ENCODE measurements around the gene CD320.

CD320 gene

DNA sequence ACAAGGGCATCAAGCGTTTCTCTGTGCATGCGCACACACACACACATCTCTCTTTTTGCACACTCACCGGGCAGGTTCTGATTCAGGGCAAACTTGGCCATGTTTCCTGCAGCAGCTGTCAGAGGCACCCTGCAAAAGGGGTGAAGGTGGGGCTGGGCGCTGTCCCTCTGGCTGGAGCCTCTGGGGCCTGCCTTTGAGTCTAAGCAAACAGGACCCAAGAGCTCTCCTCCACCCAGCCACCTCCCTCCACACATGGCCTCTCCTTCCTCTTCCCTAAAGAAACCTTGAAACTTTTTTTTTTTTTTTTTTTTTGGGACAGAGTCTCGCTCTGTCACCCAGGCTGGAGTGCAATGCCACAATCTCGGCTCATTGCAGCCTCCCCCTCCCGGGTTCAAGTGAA lies 29.6 kb upstream of the CD320 start:
- no peak for TF ChIP-seq POLR2A (IDR thresholded peaks at IDR 0.05; ENCODE audit: low read depth, low read length)
- FAIRE-seq (no peak), DNase-seq (ENCODE audit: insufficient read length, low spot score) (no peak)

DNA sequence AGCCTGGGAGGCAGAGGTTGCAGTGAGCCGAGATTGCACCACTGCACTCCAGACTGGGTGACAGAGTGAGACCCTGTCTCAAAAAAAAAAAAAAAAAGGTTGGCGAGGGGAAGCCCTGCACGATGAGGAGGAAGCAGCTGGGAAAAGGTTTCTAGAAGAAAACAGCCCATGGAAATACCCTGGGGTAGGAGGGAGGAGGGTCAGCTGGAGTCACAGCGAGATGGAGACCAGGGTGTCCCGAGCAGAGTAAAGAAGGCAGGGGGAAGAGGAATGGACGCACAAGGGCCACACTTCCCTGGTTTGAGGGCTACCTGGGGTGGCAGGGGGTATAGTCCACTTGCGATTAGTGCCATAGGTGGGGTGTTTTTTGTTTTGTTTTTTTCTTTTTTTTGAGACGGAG lies 28.5 kb upstream of the CD320 start:
- FAIRE-seq = no peak
- TF ChIP-seq POLR2A (IDR thresholded peaks at IDR 0.05; ENCODE audit: low read depth, low read length) = no peak
- no peak for DNase-seq (ENCODE audit: insufficient read length, low spot score)

DNA sequence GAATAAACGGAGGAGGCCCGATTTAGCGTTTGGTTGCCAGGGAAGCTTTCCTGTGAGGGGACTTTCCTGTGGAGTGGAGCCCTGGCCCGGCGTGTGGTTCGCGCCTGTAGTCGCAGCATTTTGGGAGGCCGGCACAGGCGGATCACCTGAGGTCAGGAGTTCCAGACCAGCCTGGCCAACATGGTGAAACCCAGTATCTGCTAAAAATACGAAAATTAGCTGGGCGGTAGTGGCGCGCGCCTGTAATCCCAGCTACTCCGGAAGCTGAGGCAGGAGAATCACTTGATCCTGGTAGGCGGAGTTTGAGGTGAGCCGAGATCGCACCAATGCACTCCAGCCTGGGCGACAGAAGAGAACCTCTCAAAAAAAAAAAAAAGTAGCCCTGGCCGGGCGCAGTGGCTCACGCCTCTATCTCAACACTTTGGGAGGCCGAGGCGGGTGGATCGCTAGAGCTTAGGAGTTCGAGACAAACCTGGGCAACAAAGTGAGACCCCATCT lies 28.0 kb upstream of the CD320 start:
- no peak for TF ChIP-seq POLR2A (IDR thresholded peaks at IDR 0.05; ENCODE audit: low read depth, low read length)
- DNase-seq (ENCODE audit: insufficient read length, low spot score) = no peak
- no peak for FAIRE-seq

DNA sequence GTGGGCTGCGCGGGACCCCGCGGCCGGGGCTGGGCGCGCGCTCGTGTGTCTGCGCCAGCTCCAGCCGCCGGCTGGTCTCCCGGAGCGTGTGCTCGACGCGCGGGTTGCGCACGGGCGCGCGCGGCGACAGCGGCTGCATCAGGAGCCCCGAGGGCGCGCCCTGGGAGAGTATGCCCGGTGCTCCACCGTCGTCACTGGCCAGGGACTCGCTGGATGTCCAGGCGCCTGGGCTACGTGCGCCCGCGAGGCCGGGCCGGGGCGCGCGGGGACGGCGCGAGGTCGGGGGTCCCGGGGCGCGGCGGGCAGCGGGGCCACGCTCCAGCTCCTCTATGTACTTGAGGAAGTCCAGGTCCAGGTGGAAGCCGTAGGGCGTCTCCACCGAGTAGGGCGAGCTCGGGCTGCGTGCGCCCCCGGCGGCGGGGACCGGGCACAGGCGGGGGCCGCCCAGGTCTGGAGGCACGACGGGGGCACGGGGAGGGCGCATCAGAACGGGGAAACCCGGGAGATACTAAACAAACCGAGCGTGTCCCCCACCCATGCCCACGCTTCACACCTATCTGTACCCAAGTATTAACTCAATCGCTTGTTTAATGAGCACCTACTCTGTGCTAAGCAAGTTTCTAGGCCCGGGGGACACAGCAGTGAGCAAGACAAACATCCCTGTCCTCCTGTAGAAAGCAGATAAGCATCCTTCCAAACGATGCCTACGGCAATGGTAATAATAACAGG lies 27.3 kb upstream of the CD320 start:
- no peak for TF ChIP-seq POLR2A (IDR thresholded peaks at IDR 0.05; ENCODE audit: low read depth, low read length)
- no peak for FAIRE-seq
- DNase-seq (ENCODE audit: insufficient read length, low spot score) = no peak

DNA sequence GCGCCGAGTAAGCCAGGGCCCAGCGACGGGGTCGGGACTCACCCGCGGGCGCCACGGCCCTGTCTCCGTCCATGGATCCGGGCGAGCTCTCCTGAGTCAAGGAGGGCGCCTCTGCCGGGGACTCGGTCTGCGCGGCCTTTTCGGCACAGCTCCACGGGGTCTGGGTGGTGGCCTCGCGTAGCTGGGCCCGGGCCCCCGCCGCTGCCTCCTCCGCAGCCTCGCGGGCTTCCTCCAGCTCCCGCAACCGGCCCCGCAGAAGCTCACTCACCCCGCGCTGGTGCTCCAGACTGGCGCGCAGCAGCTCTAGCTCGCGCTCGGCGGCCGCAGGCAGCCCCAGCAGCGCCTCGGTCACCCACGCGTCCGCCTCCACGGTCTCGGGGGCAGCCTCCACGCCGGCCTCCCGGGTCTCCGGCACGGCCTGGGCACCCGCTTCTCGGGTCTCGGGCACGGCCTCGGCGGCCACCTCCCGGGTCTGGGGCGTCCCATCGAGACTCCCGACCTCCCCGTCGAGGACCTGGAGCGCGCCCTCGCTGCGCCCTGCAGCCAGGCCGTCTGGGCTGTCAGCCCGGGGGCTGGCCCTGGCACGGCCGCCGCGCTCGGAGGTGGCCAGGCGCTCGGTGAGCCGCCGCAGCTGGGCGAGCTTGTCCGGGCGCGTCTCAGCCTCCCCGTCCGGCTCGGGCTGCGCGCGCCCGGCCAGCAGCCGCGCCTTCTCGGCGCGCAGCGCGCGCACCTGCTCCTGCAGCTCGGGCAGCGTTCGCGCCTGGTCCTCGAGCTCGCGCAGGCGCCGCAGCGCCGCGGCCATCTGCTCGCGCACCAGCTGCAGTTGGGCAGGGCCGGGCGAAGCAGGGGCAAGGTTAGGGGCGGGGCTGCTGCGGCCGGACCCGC lies 26.5 kb upstream of the CD320 start:
- no peak for TF ChIP-seq POLR2A (IDR thresholded peaks at IDR 0.05; ENCODE audit: low read depth, low read length)
- no peak for FAIRE-seq
- DNase-seq (ENCODE audit: insufficient read length, low spot score) = no peak

DNA sequence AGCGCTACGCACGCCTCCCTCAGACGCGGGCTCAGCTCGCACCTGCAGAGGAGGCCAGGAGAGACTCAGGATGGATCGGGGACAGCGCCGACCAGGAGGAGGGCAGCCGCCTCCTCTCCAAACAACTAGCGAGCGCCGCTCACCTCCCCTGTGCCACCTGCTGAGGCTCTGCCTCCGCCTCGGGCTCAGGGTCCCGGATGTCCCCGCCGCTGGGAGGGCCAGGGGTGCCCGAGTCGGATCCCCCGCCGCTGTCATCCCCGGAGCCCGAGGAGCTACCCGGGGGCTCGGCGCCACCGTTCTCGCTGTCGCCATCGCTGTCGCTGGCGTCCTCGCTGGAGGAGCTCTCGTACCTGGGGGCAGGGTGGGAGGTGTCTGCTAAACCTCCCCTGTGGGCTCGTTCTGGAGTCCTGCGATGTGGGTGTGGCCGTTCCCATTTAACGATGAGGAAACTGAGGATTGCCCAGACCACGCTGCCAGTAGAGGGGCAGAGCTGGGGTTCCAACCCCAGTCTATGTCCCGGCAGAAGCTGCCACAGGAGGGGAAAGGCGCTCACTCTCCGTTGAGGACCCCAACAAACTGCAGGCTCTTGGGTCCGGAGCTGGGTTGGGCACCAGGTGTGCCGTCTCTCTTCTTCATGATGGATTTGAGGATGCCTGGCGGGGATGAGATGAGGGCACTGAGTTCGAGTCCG lies 25.8 kb upstream of the CD320 start:
- FAIRE-seq (no peak), DNase-seq (ENCODE audit: insufficient read length, low spot score) (no peak)
- TF ChIP-seq POLR2A (IDR thresholded peaks at IDR 0.05; ENCODE audit: low read depth, low read length) = no peak

DNA sequence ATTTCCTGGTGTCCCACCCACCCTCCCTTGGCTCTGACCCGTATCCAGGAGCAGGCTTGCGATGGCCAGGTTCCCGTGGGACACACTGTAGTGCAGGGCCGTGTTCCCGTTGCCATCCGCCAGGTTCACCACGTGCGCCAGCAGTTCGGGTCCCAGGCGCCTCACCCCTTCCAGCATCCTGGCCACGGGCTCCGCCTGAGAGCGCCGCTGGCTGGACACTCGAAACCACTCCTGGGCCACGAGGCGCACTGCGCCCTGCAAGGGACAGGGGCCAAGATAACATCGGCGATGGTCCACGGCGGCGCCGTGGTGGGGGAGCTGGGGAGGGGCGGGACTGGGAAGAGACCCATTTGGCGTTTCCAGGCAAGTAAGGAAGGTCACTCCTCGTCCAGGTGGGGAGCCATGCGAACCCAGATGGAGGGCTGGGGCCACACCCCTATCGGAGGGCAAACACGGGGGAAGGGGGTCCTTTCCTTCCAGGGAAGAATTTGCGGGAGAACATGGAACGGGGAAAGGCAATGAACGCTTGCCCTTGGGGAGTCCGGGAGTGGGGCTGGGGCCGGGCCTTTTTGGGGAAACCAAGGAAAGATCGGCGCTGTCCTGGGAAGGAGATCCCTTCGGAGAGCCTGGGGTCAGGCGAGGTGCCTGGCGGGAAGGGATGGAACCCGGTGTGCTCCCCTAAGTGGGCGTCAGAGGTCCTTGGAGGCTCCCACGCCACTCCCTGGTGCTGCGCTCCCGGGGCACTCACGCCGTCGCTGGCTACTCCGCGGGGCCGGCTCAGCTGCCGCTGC lies 25.0 kb upstream of the CD320 start:
- TF ChIP-seq POLR2A (IDR thresholded peaks at IDR 0.05; ENCODE audit: low read depth, low read length) = no peak
- FAIRE-seq = no peak
- DNase-seq (ENCODE audit: insufficient read length, low spot score) = no peak

DNA sequence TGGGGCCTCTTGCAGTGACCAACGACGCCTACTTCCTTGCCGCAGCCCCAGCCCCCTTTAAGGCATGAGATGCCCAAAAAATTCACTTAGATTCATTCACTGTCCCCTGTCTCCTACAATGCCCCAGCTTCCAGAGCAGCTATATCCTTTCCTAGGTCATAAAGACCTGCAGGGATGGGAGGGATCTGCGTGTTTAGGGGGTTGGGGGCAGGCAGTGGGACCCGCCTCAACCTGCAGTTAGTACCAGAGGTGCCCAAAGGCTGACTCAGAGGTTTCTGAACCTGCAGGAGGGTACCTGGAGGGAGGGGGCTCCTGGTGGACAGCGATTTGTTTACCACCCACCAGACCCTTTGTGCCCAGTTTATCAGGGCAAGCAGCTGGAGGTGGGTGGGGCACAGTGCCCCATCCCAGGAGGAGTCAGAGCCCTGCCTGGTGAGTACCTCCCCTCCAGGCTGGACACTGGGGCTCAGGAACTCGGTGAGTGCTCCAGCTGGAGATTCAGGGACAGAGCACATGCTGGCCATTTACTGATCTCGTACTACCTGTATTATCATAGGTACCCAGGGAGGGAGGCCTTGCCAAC lies 23.2 kb upstream of the CD320 start:
- FAIRE-seq = no peak
- DNase-seq (ENCODE audit: insufficient read length, low spot score) = no peak

DNA sequence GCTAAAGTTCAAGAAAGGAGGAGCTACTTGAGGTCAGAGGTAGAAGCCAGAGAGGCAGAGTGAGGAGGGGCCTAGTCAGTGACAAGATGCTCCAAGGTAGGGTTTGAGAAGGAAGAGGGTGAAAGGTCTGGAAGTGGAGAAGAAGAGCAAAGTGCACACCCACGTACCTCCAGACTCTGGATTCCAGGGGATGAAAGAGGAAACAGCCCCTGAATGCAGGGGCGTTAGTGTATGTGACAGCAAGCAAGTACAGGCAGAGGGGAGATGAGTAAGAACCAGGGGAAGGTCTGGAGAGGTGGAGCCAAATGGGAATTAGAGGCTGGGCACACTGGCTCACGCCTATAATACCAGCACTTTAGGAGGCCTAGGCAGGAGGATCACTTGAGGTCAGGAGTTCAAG lies 21.8 kb upstream of the CD320 start:
- TF ChIP-seq POLR2A (IDR thresholded peaks at IDR 0.05; ENCODE audit: low read depth, low read length) = no peak
- no peak for DNase-seq (ENCODE audit: insufficient read length, low spot score)
- FAIRE-seq = no peak

More for the DNA sequence above, 23.2 kb upstream of the CD320 start:
- no peak for TF ChIP-seq POLR2A (IDR thresholded peaks at IDR 0.05; ENCODE audit: low read depth, low read length)

DNA sequence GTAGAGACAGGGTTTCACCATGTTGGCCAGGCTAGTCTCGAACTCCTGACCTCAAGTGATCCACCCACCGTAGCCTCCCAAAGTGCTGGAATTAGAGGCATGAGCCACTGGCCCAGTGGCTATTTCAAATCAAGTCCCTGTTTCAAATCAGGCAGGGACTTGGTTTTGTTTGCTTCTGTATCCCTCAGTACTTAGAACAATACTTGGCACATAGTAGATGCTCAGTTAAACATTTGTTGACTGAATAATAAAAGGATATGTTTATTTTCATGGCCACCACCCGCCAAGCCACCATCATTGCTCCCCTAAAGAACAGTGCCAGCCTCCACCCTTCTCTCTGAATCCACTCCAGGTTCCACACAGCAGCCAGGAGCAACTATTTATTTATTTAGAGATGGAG lies 17.3 kb upstream of the CD320 start:
- no peak for TF ChIP-seq POLR2A (IDR thresholded peaks at IDR 0.05; ENCODE audit: low read depth, low read length)
- no peak for DNase-seq (ENCODE audit: insufficient read length, low spot score)
- no peak for FAIRE-seq

DNA sequence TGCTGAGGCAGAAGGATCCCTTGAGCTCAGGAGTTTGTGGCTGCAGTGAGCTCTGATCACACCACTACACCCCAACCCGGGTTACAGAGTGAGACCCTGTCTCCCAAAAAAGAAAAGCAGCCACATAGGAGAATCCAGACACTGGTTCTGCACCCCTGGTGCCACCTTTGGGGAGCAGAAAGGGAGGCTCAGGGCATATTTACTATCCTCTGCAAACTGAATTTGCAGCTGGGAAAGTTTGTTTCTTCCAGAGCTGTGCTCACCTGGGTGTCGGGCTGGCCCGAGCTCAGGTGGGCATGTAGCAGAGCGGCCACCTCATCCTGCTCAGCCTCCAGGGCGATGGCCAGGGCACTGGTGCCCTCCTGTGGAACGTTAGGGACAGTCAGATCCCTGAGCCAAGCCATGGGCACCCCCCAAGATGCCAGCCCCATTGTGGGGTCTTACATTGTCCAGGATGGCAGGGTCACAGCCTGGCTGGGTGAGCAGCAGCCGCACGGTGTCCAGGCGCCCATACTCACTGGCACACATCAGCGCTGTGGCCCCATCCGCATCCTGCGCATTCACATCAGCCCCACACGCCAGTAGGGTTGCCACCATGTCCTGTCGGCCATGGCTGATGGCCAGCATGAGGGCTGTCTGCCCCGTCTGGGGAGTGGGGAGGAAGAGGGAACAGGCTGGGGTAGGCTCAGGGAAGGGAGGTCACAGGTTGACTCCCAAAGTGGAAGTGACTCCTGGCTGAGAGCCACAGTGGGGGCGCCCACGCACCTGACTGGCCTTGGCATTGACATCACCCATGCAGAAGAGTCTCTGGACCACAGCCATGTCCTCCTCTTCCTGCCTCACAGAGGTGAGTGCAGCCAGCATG lies 16.3 kb upstream of the CD320 start:
- no peak for DNase-seq (ENCODE audit: insufficient read length, low spot score)
- no peak for FAIRE-seq
- TF ChIP-seq POLR2A (IDR thresholded peaks at IDR 0.05; ENCODE audit: low read depth, low read length) = no peak

DNA sequence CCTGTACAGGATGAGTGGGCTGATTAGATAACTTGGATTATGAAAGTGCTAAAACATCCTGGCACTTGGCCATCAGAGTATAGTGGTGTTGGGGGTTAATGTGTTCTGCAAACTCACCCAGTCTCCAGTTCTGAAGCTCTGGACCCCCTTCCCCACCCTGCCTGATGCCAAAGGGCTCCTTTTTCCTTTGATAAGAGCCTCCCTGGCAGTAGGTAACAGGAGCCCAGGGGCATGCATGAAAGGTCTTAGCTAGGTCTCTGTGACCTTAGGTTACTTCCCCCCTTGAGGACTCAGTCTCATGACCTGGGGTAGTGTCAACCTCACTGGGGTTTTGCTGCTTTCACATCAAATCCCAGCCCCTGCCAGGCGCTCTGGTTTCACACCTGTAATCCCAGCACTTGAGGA lies 15.6 kb upstream of the CD320 start:
- FAIRE-seq (no peak), DNase-seq (ENCODE audit: insufficient read length, low spot score) (no peak)
- no peak for TF ChIP-seq POLR2A (IDR thresholded peaks at IDR 0.05; ENCODE audit: low read depth, low read length)
